T follicular helper cell (primary cell): ENCODE data around the gene CEP55.
"Not testable (repeated sequence)": the region's sequence is repeated elsewhere in the genome, so short reads cannot be mapped to it uniquely, and the experiment has no call there.

Experiments
- DNase-seq: peaks from one replicate; pipeline ENCODE4 v3.0.0-alpha.2; 2020; ENCODE audit warnings: low read depth

CEP55 gene

GRCh38 chr10:93513091-93513490, 16.7 kb downstream of the CEP55 start:
- no peak for DNase-seq

GRCh38 chr10:93514521-93514920, 18.1 kb downstream of the CEP55 start:
- no peak for DNase-seq

- DNase-seq = no peak
Observed at GRCh38 chr10:93515071-93516005, 18.9 kb downstream of the CEP55 start.

- no peak for DNase-seq
Observed at GRCh38 chr10:93516006-93516380, 19.6 kb downstream of the CEP55 start.

GRCh38 chr10:93518531-93518930, 22.1 kb downstream of the CEP55 start:
- DNase-seq = no peak

- no peak for DNase-seq
Observed at GRCh38 chr10:93535293-93535692, 38.9 kb downstream of the CEP55 start.

GRCh38 chr10:93540871-93541270, 44.5 kb downstream of the CEP55 start:
- not testable (repeated sequence) for DNase-seq

GRCh38 chr10:93541402-93542357, 45.3 kb downstream of the CEP55 start:
- no peak for DNase-seq

GRCh38 chr10:93542358-93542791, 46.0 kb downstream of the CEP55 start:
- no peak for DNase-seq

GRCh38 chr10:93546995-93547394, 50.6 kb downstream of the CEP55 start:
- not testable (repeated sequence) for DNase-seq

- no peak for DNase-seq
Observed at GRCh38 chr10:93547522-93547921, 51.1 kb downstream of the CEP55 start.

GRCh38 chr10:93548376-93549071, 52.1 kb downstream of the CEP55 start:
- DNase-seq = no peak

GRCh38 chr10:93550606-93551005, 54.2 kb downstream of the CEP55 start:
- DNase-seq = no peak

GRCh38 chr10:93552780-93553179, 56.4 kb downstream of the CEP55 start:
- DNase-seq = no peak

- DNase-seq = no peak
Observed at GRCh38 chr10:93553482-93554315, 57.3 kb downstream of the CEP55 start.

GRCh38 chr10:93554316-93554663, 57.9 kb downstream of the CEP55 start:
- no peak for DNase-seq

- no peak for DNase-seq
Observed at GRCh38 chr10:93554760-93555432, 58.5 kb downstream of the CEP55 start.

- DNase-seq = no peak
Observed at GRCh38 chr10:93559490-93559889, 63.1 kb downstream of the CEP55 start.

GRCh38 chr10:93560541-93560940, 64.1 kb downstream of the CEP55 start:
- DNase-seq = no peak

- DNase-seq = no peak
Observed at GRCh38 chr10:93565446-93565845, 69.0 kb downstream of the CEP55 start.
